SH-SY5Y (cell line): ENCODE measurements around the gene NBDY.

Experiments
- GATA2 ChIP-seq: IDR thresholded peaks from 2 replicates; pipeline ENCODE4 v1.6.1; 2011; ENCODE audit warnings: mild to moderate bottlenecking, low read depth, low read length
- GATA3 ChIP-seq: IDR thresholded peaks from 2 replicates; pipeline ENCODE4 v1.6.1; 2011; ENCODE audit warnings: low read depth, mild to moderate bottlenecking, low read length, moderate library complexity

GRCh38 chrX:56757327-56757726 lies 28.3 kb downstream of the NBDY start:
- TF ChIP-seq GATA2 = no peak
- no peak for TF ChIP-seq GATA3
